K562 (cell line): ENCODE results near the gene FOXJ3.

Experiments
- MEF2D ChIP-seq: conservative IDR thresholded peaks from 2 replicates; pipeline ENCODE4 v1.6.1; 2016; ENCODE audit warnings: low read depth, missing genetic modification characterization, missing compliant biosample characterization
- SREBF2 ChIP-seq: sonication (generic); formaldehyde crosslinking; IDR thresholded peaks from 2 replicates; pipeline ENCODE4 v1.4.0; 2020; ENCODE audit warnings: mild to moderate bottlenecking, missing genetic modification reagents
- TF ChIP-seq, protein P1 (sequence below): fragments of 250-450 bp; sonication (Bioruptor Pico); IDR thresholded peaks from 2 replicates; pipeline ENCODE4 v1.4.0; 2020

DNA sequence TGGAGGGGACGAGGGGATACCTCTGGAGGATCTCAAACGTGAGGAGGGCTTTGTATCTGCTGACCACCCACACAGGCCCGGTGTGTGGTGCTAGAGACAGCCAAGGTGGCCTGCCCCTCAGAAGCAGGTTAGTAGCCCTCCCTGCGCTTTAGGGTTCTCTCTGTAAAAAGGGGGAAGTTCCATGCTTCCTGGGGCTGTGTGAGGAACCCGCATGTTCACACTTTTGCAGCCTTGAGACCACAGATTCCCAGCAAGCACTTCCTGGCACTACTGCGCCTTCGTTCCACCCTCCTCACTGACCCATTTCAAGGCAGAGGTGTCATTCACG is 189.7 kb downstream of the FOXJ3 start:
- TF ChIP-seq, protein P1, sequence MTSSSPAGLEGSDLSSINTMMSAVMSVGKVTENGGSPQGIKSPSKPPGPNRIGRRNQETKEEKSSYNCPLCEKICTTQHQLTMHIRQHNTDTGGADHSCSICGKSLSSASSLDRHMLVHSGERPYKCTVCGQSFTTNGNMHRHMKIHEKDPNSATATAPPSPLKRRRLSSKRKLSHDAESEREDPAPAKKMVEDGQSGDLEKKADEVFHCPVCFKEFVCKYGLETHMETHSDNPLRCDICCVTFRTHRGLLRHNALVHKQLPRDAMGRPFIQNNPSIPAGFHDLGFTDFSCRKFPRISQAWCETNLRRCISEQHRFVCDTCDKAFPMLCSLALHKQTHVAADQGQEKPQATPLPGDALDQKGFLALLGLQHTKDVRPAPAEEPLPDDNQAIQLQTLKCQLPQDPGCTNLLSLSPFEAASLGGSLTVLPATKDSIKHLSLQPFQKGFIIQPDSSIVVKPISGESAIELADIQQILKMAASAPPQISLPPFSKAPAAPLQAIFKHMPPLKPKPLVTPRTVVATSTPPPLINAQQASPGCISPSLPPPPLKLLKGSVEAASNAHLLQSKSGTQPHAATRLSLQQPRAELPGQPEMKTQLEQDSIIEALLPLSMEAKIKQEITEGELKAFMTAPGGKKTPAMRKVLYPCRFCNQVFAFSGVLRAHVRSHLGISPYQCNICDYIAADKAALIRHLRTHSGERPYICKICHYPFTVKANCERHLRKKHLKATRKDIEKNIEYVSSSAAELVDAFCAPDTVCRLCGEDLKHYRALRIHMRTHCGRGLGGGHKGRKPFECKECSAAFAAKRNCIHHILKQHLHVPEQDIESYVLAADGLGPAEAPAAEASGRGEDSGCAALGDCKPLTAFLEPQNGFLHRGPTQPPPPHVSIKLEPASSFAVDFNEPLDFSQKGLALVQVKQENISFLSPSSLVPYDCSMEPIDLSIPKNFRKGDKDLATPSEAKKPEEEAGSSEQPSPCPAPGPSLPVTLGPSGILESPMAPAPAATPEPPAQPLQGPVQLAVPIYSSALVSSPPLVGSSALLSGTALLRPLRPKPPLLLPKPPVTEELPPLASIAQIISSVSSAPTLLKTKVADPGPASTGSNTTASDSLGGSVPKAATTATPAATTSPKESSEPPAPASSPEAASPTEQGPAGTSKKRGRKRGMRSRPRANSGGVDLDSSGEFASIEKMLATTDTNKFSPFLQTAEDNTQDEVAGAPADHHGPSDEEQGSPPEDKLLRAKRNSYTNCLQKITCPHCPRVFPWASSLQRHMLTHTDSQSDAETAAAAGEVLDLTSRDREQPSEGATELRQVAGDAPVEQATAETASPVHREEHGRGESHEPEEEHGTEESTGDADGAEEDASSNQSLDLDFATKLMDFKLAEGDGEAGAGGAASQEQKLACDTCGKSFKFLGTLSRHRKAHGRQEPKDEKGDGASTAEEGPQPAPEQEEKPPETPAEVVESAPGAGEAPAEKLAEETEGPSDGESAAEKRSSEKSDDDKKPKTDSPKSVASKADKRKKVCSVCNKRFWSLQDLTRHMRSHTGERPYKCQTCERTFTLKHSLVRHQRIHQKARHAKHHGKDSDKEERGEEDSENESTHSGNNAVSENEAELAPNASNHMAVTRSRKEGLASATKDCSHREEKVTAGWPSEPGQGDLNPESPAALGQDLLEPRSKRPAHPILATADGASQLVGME: no peak
- no peak for TF ChIP-seq SREBF2 (CRISPR knock-in tag)
- TF ChIP-seq MEF2D: no peak
